Measurements from ENCODE around the gene CDC42BPG.

DNA sequence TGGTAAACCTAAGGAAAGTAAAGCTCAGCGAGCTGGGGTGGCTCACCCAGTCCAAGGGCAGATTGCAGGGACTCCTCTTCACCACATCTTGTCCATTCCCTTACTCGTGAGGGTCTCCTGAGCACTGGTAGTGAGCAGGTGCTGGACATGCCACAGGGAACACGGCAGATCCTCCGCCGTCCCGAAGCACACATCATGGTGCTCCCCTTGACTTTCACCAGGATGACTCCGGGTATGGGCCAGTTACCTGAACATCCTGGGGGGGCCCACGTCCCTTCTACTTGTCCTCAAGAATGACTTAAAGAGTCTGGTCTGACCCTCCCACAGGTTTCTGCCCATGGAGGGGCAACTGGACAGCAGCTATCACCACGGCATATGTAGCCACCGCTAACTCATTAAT is 58.1 kb downstream of the CDC42BPG start:
- TF ChIP-seq, protein P1, sequence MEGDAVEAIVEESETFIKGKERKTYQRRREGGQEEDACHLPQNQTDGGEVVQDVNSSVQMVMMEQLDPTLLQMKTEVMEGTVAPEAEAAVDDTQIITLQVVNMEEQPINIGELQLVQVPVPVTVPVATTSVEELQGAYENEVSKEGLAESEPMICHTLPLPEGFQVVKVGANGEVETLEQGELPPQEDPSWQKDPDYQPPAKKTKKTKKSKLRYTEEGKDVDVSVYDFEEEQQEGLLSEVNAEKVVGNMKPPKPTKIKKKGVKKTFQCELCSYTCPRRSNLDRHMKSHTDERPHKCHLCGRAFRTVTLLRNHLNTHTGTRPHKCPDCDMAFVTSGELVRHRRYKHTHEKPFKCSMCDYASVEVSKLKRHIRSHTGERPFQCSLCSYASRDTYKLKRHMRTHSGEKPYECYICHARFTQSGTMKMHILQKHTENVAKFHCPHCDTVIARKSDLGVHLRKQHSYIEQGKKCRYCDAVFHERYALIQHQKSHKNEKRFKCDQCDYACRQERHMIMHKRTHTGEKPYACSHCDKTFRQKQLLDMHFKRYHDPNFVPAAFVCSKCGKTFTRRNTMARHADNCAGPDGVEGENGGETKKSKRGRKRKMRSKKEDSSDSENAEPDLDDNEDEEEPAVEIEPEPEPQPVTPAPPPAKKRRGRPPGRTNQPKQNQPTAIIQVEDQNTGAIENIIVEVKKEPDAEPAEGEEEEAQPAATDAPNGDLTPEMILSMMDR (IDR thresholded peaks at IDR 0.05 in 2 of 3, conservative IDR thresholded peaks at IDR 0.05 in 1 of 3; ENCODE audit: control insufficient read depth in 2 of 3, extremely low read depth in 1 of 3, insufficient read depth in 1 of 3, low read depth in 3 of 3, low read length in 3 of 3): no peak
- no peak for TF ChIP-seq SUZ12 (IDR thresholded peaks at IDR 0.05; ENCODE audit: unreplicated experiment)
- TF ChIP-seq SMC3 (IDR thresholded peaks at IDR 0.05; ENCODE audit: borderline replicate concordance, low read length): no peak
- no peak for TF ChIP-seq YY1 (IDR thresholded peaks at IDR 0.05; ENCODE audit: low read depth, low read length)
- TF ChIP-seq TCF7 (IDR thresholded peaks at IDR 0.05; ENCODE audit: borderline replicate concordance): no peak
- TF ChIP-seq KDM1A (IDR thresholded peaks at IDR 0.05; ENCODE audit: borderline replicate concordance): no peak
- no peak for TF ChIP-seq CBX3 (IDR thresholded peaks at IDR 0.05; ENCODE audit: borderline replicate concordance, low read depth)
- TF ChIP-seq SIX5 (IDR thresholded peaks at IDR 0.05; ENCODE audit: low read depth, low read length, severe bottlenecking): no peak
- no peak for TF ChIP-seq TCF3 (IDR thresholded peaks at IDR 0.05; ENCODE audit: borderline replicate concordance, insufficient read depth, low read depth, low read length)
- no peak for TF ChIP-seq SPI1 (IDR thresholded peaks at IDR 0.05; ENCODE audit: borderline replicate concordance, insufficient read depth, low read depth, low read length)
